CD14-positive monocyte (primary cell): ENCODE measurements around the gene CELF1. TPM values are rescaled to one million over a fixed set of nuclear protein-coding genes. Genes with fewer than 3 reads are reported as not detected.

Experiments
- DNase-seq, 3 donors: peaks; one replicate each; pipeline ENCODE4 v3.0.0-alpha.2; 2011 to 2022
- H2AFZ ChIP-seq: 2 replicates; pipeline ENCODE4 v1.6.0; 2012; ENCODE audit warnings: mild to moderate bottlenecking, low read depth, low read length, inconsistent platforms; ENCODE audit not compliant: insufficient read depth, poor library complexity, severe bottlenecking
- H3K27ac ChIP-seq, 2 donors: 1 replicate in 1 of 2; 2 replicates in 1 of 2; pipeline ENCODE4 v1.5.1; 2012 to 2013; ENCODE audit warnings: low read length in 2 of 2, control low read depth in 1 of 2, inconsistent platforms in 1 of 2, low read depth in 1 of 2, mild to moderate bottlenecking in 1 of 2
- H3K27me3 ChIP-seq, 2 donors: one replicate each; pipeline versions ENCODE4 v1.6.0 to v1.6.1; 2011 to 2013; ENCODE audit warnings: low read length in 2 of 2; ENCODE audit not compliant: control insufficient read depth in 2 of 2, insufficient read depth in 2 of 2
- H3K36me3 ChIP-seq, 2 donors: replicated peaks in 1 of 2; 1 replicate in 1 of 2; 2 replicates in 1 of 2; pipeline versions ENCODE4 v1.5.1 to v1.6.1; 2012 to 2013; ENCODE audit warnings: low read length in 2 of 2, control low read depth in 1 of 2, inconsistent platforms in 1 of 2, mild to moderate bottlenecking in 1 of 2; ENCODE audit not compliant: insufficient read depth in 2 of 2, control insufficient read depth in 1 of 2
- H3K4me1 ChIP-seq, 2 donors: 1 replicate in 1 of 2; 2 replicates in 1 of 2; pipeline versions ENCODE4 v1.5.1 to v1.6.1; 2012 to 2013; ENCODE audit warnings: low read length in 2 of 2, control low read depth in 1 of 2, inconsistent platforms in 1 of 2, mild to moderate bottlenecking in 1 of 2, moderate library complexity in 1 of 2; ENCODE audit not compliant: insufficient read depth in 2 of 2, control insufficient read depth in 1 of 2
- H3K4me2 ChIP-seq: replicated peaks from 2 replicates; pipeline ENCODE3; 2012; ENCODE audit warnings: low read length, moderate library complexity, mild to moderate bottlenecking; ENCODE audit not compliant: poor library complexity, severe bottlenecking; ENCODE audit errors: extremely low read depth
- H3K4me3 ChIP-seq, 3 experiments: fragments of 200-600 bp in 1 of 3; sonication (generic) in 1 of 3; replicated peaks in 1 of 3; 1 replicate in 2 of 3; 2 replicates in 1 of 3; pipeline ENCODE4 v1.5.1; 2011 to 2013; ENCODE audit warnings: low read length in 3 of 3, mild to moderate bottlenecking in 3 of 3, control low read depth in 2 of 3, low read depth in 2 of 3, inconsistent platforms in 1 of 3, moderate library complexity in 1 of 3
- H3K79me2 ChIP-seq: 2 replicates; pipeline ENCODE4 v1.6.0; 2012; ENCODE audit warnings: mild to moderate bottlenecking, control low read depth, inconsistent platforms, low read length, moderate library complexity; ENCODE audit not compliant: insufficient read depth
- H3K9ac ChIP-seq: 2 replicates; pipeline ENCODE4 v1.6.0; 2017; ENCODE audit warnings: low read length, mild to moderate bottlenecking; ENCODE audit not compliant: insufficient read depth, poor library complexity, severe bottlenecking
- H3K9me3 ChIP-seq, 2 donors: replicated peaks in 1 of 2; 1 replicate in 1 of 2; 2 replicates in 1 of 2; pipeline versions ENCODE4 v1.5.1 to v1.6.1; 2012 to 2013; ENCODE audit warnings: low read length in 2 of 2, control low read depth in 1 of 2; ENCODE audit not compliant: control insufficient read depth in 1 of 2, insufficient read depth in 1 of 2
- H4K20me1 ChIP-seq: 2 replicates; pipeline ENCODE4 v1.6.0; 2012; ENCODE audit warnings: mild to moderate bottlenecking, low read length, control low read depth, moderate library complexity; ENCODE audit not compliant: insufficient read depth
- H3K27ac Mint-ChIP-seq, 7 donors: one replicate each; pipeline ENCODE4 v1.8.0; 2020; ENCODE audit warnings: mild to moderate bottlenecking in 7 of 7, mixed read lengths in 7 of 7, moderate library complexity in 6 of 7, inconsistent platforms in 2 of 7
- H3K27me3 Mint-ChIP-seq, 3 donors: one replicate each; pipeline ENCODE4 v1.8.0; 2021 to 2022; ENCODE audit warnings: low read depth in 3 of 3, mild to moderate bottlenecking in 3 of 3, mixed read lengths in 3 of 3, moderate library complexity in 3 of 3, inconsistent platforms in 1 of 3
- H3K36me3 Mint-ChIP-seq, 2 donors: one replicate each; pipeline ENCODE4 v1.8.0; 2020; ENCODE audit warnings: mixed read lengths in 2 of 2, inconsistent platforms in 1 of 2, mild to moderate bottlenecking in 1 of 2
- H3K4me1 Mint-ChIP-seq: one replicate; pipeline ENCODE4 v1.8.0; 2020; ENCODE audit warnings: mild to moderate bottlenecking, mixed read lengths
- H3K4me3 Mint-ChIP-seq, 2 donors: one replicate each; pipeline ENCODE4 v1.8.0; 2020; ENCODE audit warnings: mild to moderate bottlenecking in 2 of 2, mixed read lengths in 2 of 2, moderate library complexity in 1 of 2
- H3K9me3 Mint-ChIP-seq, 7 donors: one replicate each; pipeline ENCODE4 v1.8.0; 2020 to 2022; ENCODE audit warnings: mixed read lengths in 7 of 7, mild to moderate bottlenecking in 6 of 7, moderate library complexity in 6 of 7, inconsistent platforms in 2 of 7
- CTCF ChIP-seq: fragments of 200-600 bp; IDR thresholded peaks from one replicate; pipeline ENCODE4 v1.8.0; 2022; ENCODE audit warnings: antibody characterized with exemption, mild to moderate bottlenecking
- WGBS: methylation state at CpG from one replicate; pipeline ENCODE4 v1.1.5; 2013; ENCODE audit warnings: missing lambda C conversion rate; ENCODE audit not compliant: insufficient coverage; 5-methylcytosine and 5-hydroxymethylcytosine counted together
- intact Hi-C, 2 donors: fragments of 100-400 bp; cut with micrococcal nuclease; formaldehyde crosslinking; loops; one replicate each; pipeline versions ENCODE4 v1.15.0 to v1.15.1; 2023
- polyA plus RNA-seq, 3 donors: library from polyadenylated mRNA; depleted of rRNA in 1 of 3; unstranded in 2 of 3; stranded (reverse) in 1 of 3; fragments of 300-500 nt in 2 of 3; fragments of >200 nt in 1 of 3; fragmentation: Illumina TruSeq in 2 of 3; gene quantifications; 1 replicate in 2 of 3; 2 replicates in 1 of 3; pipeline ENCODE4 v1.2.3, GENCODE V29; 2012 to 2021

Gene CELF1
- polyA plus RNA-seq, 3 donors: 27.2 to 117 (median 39.9) TPM

GRCh38 chr11:47498149-47498548 lies 54.8 kb downstream of the CELF1 start:
- peak overlapping the region; percentile 65 to 91 (median 73) for H3K27ac Mint-ChIP-seq
- Histone ChIP-seq H3K4me1 (peaks cover 62 to 65% of the 10 kb centered on the region in 2 donors), H3K9ac (no peak overlapping the region), H4K20me1 (peaks cover 99% of the 10 kb centered on the region), H3K27ac (peak overlapping the region; percentile 23 to 89), H3K4me3 (no peak overlapping the region), H3K27me3 (no peaks in the 10 kb centered on the region), H3K9me3 (no peaks in the 10 kb centered on the region), H2AFZ (no peak overlapping the region), H3K36me3 (peaks cover 0 to 38% of the 10 kb centered on the region in 2 donors), H3K79me2 (peaks cover 93% of the 10 kb centered on the region), H3K4me2 (no peak overlapping the region)
- no peak for TF ChIP-seq CTCF
- intact Hi-C loops: loop anchor here in 1 of 2 donors (5.0 kb wide), 1 partner anchor 54 kb away; the partner anchor contains the start of gene CELF1
- no peaks in the 10 kb centered on the region for H3K9me3 Mint-ChIP-seq
- peaks cover 15 to 26% of the 10 kb centered on the region in 2 donors for H3K36me3 Mint-ChIP-seq
- H3K4me1 Mint-ChIP-seq: peaks cover 40% of the 10 kb centered on the region
- H3K27me3 Mint-ChIP-seq: no peaks in the 10 kb centered on the region
- 100% methylated on average over 2 of the region's 3 CpGs for WGBS
- DNase-seq: no peak
- H3K4me3 Mint-ChIP-seq: no peak overlapping the region

- Histone ChIP-seq H3K4me2 (no peak overlapping the region), H4K20me1 (peaks cover 99% of the 10 kb centered on the region), H2AFZ (no peak overlapping the region), H3K4me1 (peaks cover 62 to 65% of the 10 kb centered on the region in 2 donors), H3K27me3 (no peaks in the 10 kb centered on the region), H3K79me2 (peaks cover 93% of the 10 kb centered on the region), H3K4me3 (no peak overlapping the region), H3K9ac (no peak overlapping the region), H3K27ac (peak overlapping the region in 1 of 2 donors; percentile 70), H3K36me3 (peaks cover 2 to 52% of the 10 kb centered on the region in 2 donors), H3K9me3 (no peaks in the 10 kb centered on the region)
- Mint-ChIP-seq H3K27ac (no peak overlapping the region), H3K27me3 (no peaks in the 10 kb centered on the region), H3K9me3 (no peaks in the 10 kb centered on the region), H3K4me1 (peaks cover 37% of the 10 kb centered on the region), H3K36me3 (peaks cover 23 to 26% of the 10 kb centered on the region in 2 donors), H3K4me3 (no peak overlapping the region)
- no peak for DNase-seq
- TF ChIP-seq CTCF: no peak
- intact Hi-C loops: loop anchor here in 1 of 2 donors (5.0 kb wide), 1 partner anchor 55 kb away; the partner anchor contains the start of gene CELF1
Measured at GRCh38 chr11:47496808-47497207, 56.1 kb downstream of the CELF1 start.
